Islet precursor cell (in vitro differentiated cells): ENCODE data around the gene RNF169.

Source experiments
- DNase-seq: peaks from one replicate; pipeline ENCODE4 v3.0.0-alpha.2; 2018

RNF169 gene

GRCh38 chr11:74769055-74769707 is 20.5 kb downstream of the RNF169 start:
- DNase-seq = no peak

- DNase-seq = no peak
Observed at GRCh38 chr11:74770456-74770855, 21.8 kb downstream of the RNF169 start.

GRCh38 chr11:74771139-74771538 is 22.5 kb downstream of the RNF169 start:
- DNase-seq = no peak

GRCh38 chr11:74773476-74773875 is 24.8 kb downstream of the RNF169 start:
- no peak for DNase-seq

GRCh38 chr11:74775762-74776161 is 27.1 kb downstream of the RNF169 start:
- no peak for DNase-seq

- no peak for DNase-seq
Observed at GRCh38 chr11:74776546-74776945, 27.9 kb downstream of the RNF169 start.

- DNase-seq = no peak
Observed at GRCh38 chr11:74777038-74777437, 28.4 kb downstream of the RNF169 start.

- no peak for DNase-seq
Observed at GRCh38 chr11:74777877-74778276, 29.2 kb downstream of the RNF169 start.

- no peak for DNase-seq
Observed at GRCh38 chr11:74778581-74778980, 29.9 kb downstream of the RNF169 start.

- DNase-seq = no peak
Observed at GRCh38 chr11:74780248-74781005, 31.8 kb downstream of the RNF169 start.

GRCh38 chr11:74783241-74783871 is 34.7 kb downstream of the RNF169 start:
- no peak for DNase-seq

- no peak for DNase-seq
Observed at GRCh38 chr11:74784234-74784633, 35.6 kb downstream of the RNF169 start.

- no peak for DNase-seq
Observed at GRCh38 chr11:74784726-74785125, 36.1 kb downstream of the RNF169 start.

- DNase-seq = no peak
Observed at GRCh38 chr11:74786574-74786973, 37.9 kb downstream of the RNF169 start.

GRCh38 chr11:74791333-74792100 is 42.9 kb downstream of the RNF169 start:
- DNase-seq = no peak

- no peak for DNase-seq
Observed at GRCh38 chr11:74806267-74806666, 57.6 kb downstream of the RNF169 start.

GRCh38 chr11:74809801-74810200 is 61.2 kb downstream of the RNF169 start:
- DNase-seq = no peak

GRCh38 chr11:74815966-74816365 is 67.3 kb downstream of the RNF169 start:
- no peak for DNase-seq

- DNase-seq = no peak
Observed at GRCh38 chr11:74816664-74817063, 68.0 kb downstream of the RNF169 start.

- DNase-seq = no peak
Observed at GRCh38 chr11:74818283-74818946, 69.8 kb downstream of the RNF169 start.

GRCh38 chr11:74819400-74819799 is 70.8 kb downstream of the RNF169 start:
- DNase-seq = no peak

- no peak for DNase-seq
Observed at GRCh38 chr11:74820763-74821162, 72.1 kb downstream of the RNF169 start.

- no peak for DNase-seq
Observed at GRCh38 chr11:74822170-74822569, 73.5 kb downstream of the RNF169 start.
